HCT116 (cell line): ENCODE measurements around the gene SLC24A2. TPM values are rescaled to one million over a fixed set of nuclear protein-coding genes. Genes with fewer than 3 reads are reported as not detected.

Source experiments
- ATAC-seq: fragments of 200-7000 bp; cut with Tn5 transposase; 2 replicates; pipeline ENCODE4 v1.9.1; 2020; ENCODE audit warnings: mild to moderate bottlenecking, moderate library complexity
- BruUV-seq: library from RNA; stranded (reverse); fragments of 400-500 nt; replicated peaks from 2 replicates; lab custom pipeline; 2021; lab: Mats Ljungman, UMichigan
- CTCF ChIA-PET: fragments of 300-600 bp; sonication (Branson Sonifier 250); formaldehyde crosslinking; loops from one replicate; lab custom pipeline; 2021; ENCODE audit warnings: antibody characterized with exemption; lab: Charles Lee
- POLR2A ChIA-PET: fragments of 300-600, 350-600 bp; sonication (Branson Sonifier 250); formaldehyde crosslinking; loops from one replicate; lab custom pipeline; 2021; ENCODE audit warnings: antibody characterized with exemption; lab: Charles Lee
- RAD21 ChIA-PET, 2 experiments: fragments of 300-600 bp; sonication (Branson Sonifier 250); formaldehyde crosslinking; loops; one replicate each; lab custom pipeline; 2023; ENCODE audit warnings: low total read pairs in 2 of 2; ENCODE audit not compliant: uncharacterized antibody in 2 of 2, unreplicated experiment in 2 of 2, low non-redundant PET in 1 of 2; lab: Charles Lee
- DNase-seq: peaks from one replicate; pipeline ENCODE4 v3.0.0-alpha.2; 2010; ENCODE audit warnings: low read depth, low spot score
- H2AFZ ChIP-seq: fragments of 200-600 bp; shearing (Covaris generic), sonication (generic); 2 replicates; pipeline ENCODE4 v1.6.1; 2017; ENCODE audit warnings: low read depth, mixed run types, mixed read lengths, antibody characterized with exemption, low read length; ENCODE audit not compliant: poor library complexity, severe bottlenecking
- H3K27ac ChIP-seq: 2 replicates; pipeline ENCODE4 v1.5.1; 2012; ENCODE audit warnings: low read depth, low read length
- H3K27me3 ChIP-seq: fragments of 200-600 bp; sonication (generic); 2 replicates; pipeline ENCODE4 v1.6.1; 2016; ENCODE audit warnings: mixed run types, low read length, mixed read lengths; ENCODE audit not compliant: insufficient read depth
- H3K36me3 ChIP-seq, 2 experiments: fragments of 200-500 bp in 1 of 2; fragments of 200-600 bp in 1 of 2; sonication (Bioruptor generic) in 1 of 2; sonication (generic) in 1 of 2; 2 replicates each; pipeline versions ENCODE4 v1.5.1 to v1.6.1; 2014 to 2016; ENCODE audit warnings: low read length in 2 of 2, inconsistent platforms in 1 of 2, mixed read lengths in 1 of 2, mixed run types in 1 of 2; ENCODE audit not compliant: insufficient read depth in 2 of 2, control insufficient read depth in 1 of 2
- H3K4me1 ChIP-seq, 2 experiments: fragments of 200-600 bp in 1 of 2; sonication (generic) in 1 of 2; 2 replicates each; pipeline versions ENCODE4 v1.5.1 to v1.6.1; 2012 to 2017; ENCODE audit warnings: low read length in 2 of 2, inconsistent platforms in 1 of 2, mild to moderate bottlenecking in 1 of 2, mixed read lengths in 1 of 2, mixed run types in 1 of 2, moderate library complexity in 1 of 2; ENCODE audit not compliant: insufficient read depth in 2 of 2, control insufficient read depth in 1 of 2
- H3K4me2 ChIP-seq: fragments of 200-600 bp; sonication (generic); 2 replicates; pipeline ENCODE4 v1.6.1; 2017; ENCODE audit warnings: mixed run types, low read length, mixed read lengths
- H3K4me3 ChIP-seq, 2 experiments: fragments of 200-600 bp in 1 of 2; sonication (generic) in 1 of 2; replicated peaks in 1 of 2; 2 replicates each; pipeline ENCODE4 v1.5.1; 2011 to 2016; ENCODE audit warnings: low read length in 2 of 2, control low read depth in 1 of 2, low read depth in 1 of 2, mild to moderate bottlenecking in 1 of 2, mixed read lengths in 1 of 2, mixed run types in 1 of 2
- H3K79me2 ChIP-seq: fragments of 200-600 bp; sonication (generic); 2 replicates; pipeline ENCODE4 v1.6.1; 2017; ENCODE audit warnings: mild to moderate bottlenecking, mixed run types, low read length, moderate library complexity, mixed read lengths; ENCODE audit not compliant: insufficient read depth
- H3K9ac ChIP-seq: fragments of 200-600 bp; sonication (generic); 2 replicates; pipeline ENCODE4 v1.6.1; 2016; ENCODE audit warnings: low read length, mixed read lengths
- H3K9me2 ChIP-seq: fragments of 200-600 bp; sonication (generic), shearing (Covaris generic); 2 replicates; pipeline ENCODE4 v1.6.1; 2017; ENCODE audit warnings: mixed run types, mild to moderate bottlenecking, moderate library complexity; ENCODE audit not compliant: insufficient read depth
- H3K9me3 ChIP-seq, 2 experiments: fragments of 200-500 bp in 1 of 2; fragments of 200-600 bp in 1 of 2; sonication (Bioruptor generic) in 1 of 2; sonication (generic) in 1 of 2; 2 replicates each; pipeline ENCODE4 v1.6.1; 2014 to 2017; ENCODE audit warnings: low read length in 2 of 2, mixed read lengths in 2 of 2, inconsistent platforms in 1 of 2, low read depth in 1 of 2, mild to moderate bottlenecking in 1 of 2, mixed run types in 1 of 2, moderate library complexity in 1 of 2; ENCODE audit not compliant: control insufficient read depth in 1 of 2, insufficient read depth in 1 of 2
- H4K20me1 ChIP-seq: fragments of 200-600 bp; sonication (generic), shearing (Covaris generic); 2 replicates; pipeline ENCODE4 v1.6.1; 2017; ENCODE audit warnings: mixed run types, mild to moderate bottlenecking, moderate library complexity; ENCODE audit not compliant: insufficient read depth
- CBX3 ChIP-seq: IDR thresholded peaks from 2 replicates; pipeline ENCODE4 v1.6.1; 2012; ENCODE audit warnings: low read depth
- CEBPB ChIP-seq: IDR thresholded peaks from 2 replicates; pipeline ENCODE4 v1.6.1; 2012; ENCODE audit warnings: low read depth
- EGR1 ChIP-seq: IDR thresholded peaks from 2 replicates; pipeline ENCODE4 v1.6.1; 2012; ENCODE audit warnings: low read depth
- ELF1 ChIP-seq: IDR thresholded peaks from 2 replicates; pipeline ENCODE4 v1.6.1; 2012; ENCODE audit warnings: low read depth, borderline replicate concordance
- EZH2 ChIP-seq: fragments of 200-600 bp; sonication (generic); IDR thresholded peaks from 2 replicates; pipeline ENCODE4 v1.6.1; 2017; ENCODE audit warnings: antibody characterized with exemption, mixed run types
- EZH2phosphoT487 ChIP-seq: fragments of 200-600 bp; IDR thresholded peaks from 2 replicates; pipeline ENCODE4 v1.6.1; 2018; ENCODE audit warnings: antibody characterized with exemption, borderline replicate concordance
- FOSL1 ChIP-seq: IDR thresholded peaks from 2 replicates; pipeline ENCODE4 v1.6.1; 2012; ENCODE audit warnings: low read depth
- JUND ChIP-seq: IDR thresholded peaks from 2 replicates; pipeline ENCODE4 v1.6.1; 2012
- POLR2AphosphoS5 ChIP-seq: IDR thresholded peaks from 2 replicates; pipeline ENCODE4 v1.6.1; 2011; ENCODE audit warnings: mild to moderate bottlenecking, low read depth, low read length, moderate library complexity
- RAD21 ChIP-seq: IDR thresholded peaks from 2 replicates; pipeline ENCODE4 v1.6.1; 2012; ENCODE audit warnings: low read depth, mild to moderate bottlenecking
- SIN3A ChIP-seq: IDR thresholded peaks from 2 replicates; pipeline ENCODE4 v1.6.1; 2012; ENCODE audit warnings: low read depth
- SRF ChIP-seq: IDR thresholded peaks from 2 replicates; pipeline ENCODE4 v1.6.1; 2012; ENCODE audit warnings: low read depth
- YY1 ChIP-seq: IDR thresholded peaks from 2 replicates; pipeline ENCODE4 v1.6.1; 2011; ENCODE audit warnings: low read length, low read depth, moderate library complexity, mild to moderate bottlenecking; ENCODE audit not compliant: insufficient replicate concordance; ENCODE audit errors: extremely low read depth
- ZFX ChIP-seq: fragments of 450-650 bp; IDR thresholded peaks from 2 replicates; pipeline ENCODE4 v1.6.1; 2017
- ZNF274 ChIP-seq: fragments of 200-500 bp; sonication (Bioruptor generic); IDR thresholded peaks from 2 replicates; pipeline ENCODE4 v1.6.1; 2014; ENCODE audit warnings: mild to moderate bottlenecking, low read depth, low read length, inconsistent platforms
- intact Hi-C: fragments of 100-400 bp; cut with micrococcal nuclease; formaldehyde crosslinking; loops from 2 replicates; pipeline ENCODE4 v1.10.0; 2022
- total RNA-seq: library from RNA; stranded (reverse); gene quantifications from one replicate; pipeline ENCODE4 v1.2.1, GENCODE V29; 2021; ENCODE audit not compliant: unreplicated experiment
- TF ChIP-seq, protein P1 (sequence below): IDR thresholded peaks from 2 replicates; pipeline ENCODE4 v1.6.1; 2012
- TF ChIP-seq, protein P2 (sequence below), 3 experiments: fragments of 200-600 bp in 1 of 3; sonication (generic) in 1 of 3; IDR thresholded peaks in 2 of 3; conservative IDR thresholded peaks in 1 of 3; 2 replicates each; pipeline ENCODE4 v1.5.1; 2012 to 2017; ENCODE audit warnings: low read depth in 2 of 3, low read length in 2 of 3, antibody characterized with exemption in 1 of 3, borderline replicate concordance in 1 of 3, control low read depth in 1 of 3, mild to moderate bottlenecking in 1 of 3, mixed read lengths in 1 of 3, mixed run types in 1 of 3, moderate library complexity in 1 of 3; ENCODE audit not compliant: insufficient read depth in 1 of 3
- TF ChIP-seq, protein P3 (sequence below): IDR thresholded peaks from 2 replicates; pipeline ENCODE4 v1.6.1; 2012; ENCODE audit warnings: low read depth
- TF ChIP-seq, protein P4 (sequence below): IDR thresholded peaks from 2 replicates; pipeline ENCODE4 v1.6.1; 2011; ENCODE audit warnings: mild to moderate bottlenecking, low read length, moderate library complexity; ENCODE audit not compliant: insufficient replicate concordance; ENCODE audit errors: extremely low read depth

The SLC24A2 gene
- total RNA-seq, 1 experiment from 2014 or later = not detected

GRCh38 chr9:19828576-19829109 is 39.8 kb upstream of the SLC24A2 start:
- Histone ChIP-seq H3K27ac (no peak overlapping the region), H3K4me3 (no peak overlapping the region), H3K9me3 (no peaks in the 10 kb centered on the region), H3K27me3 (no peaks in the 10 kb centered on the region), H3K9me2 (no peaks in the 10 kb centered on the region), H3K4me2 (no peak overlapping the region), H3K36me3 (no peaks in the 10 kb centered on the region), H3K9ac (no peak overlapping the region), H4K20me1 (no peaks in the 10 kb centered on the region), H3K79me2 (no peaks in the 10 kb centered on the region), H3K4me1 (no peaks in the 10 kb centered on the region), H2AFZ (no peak overlapping the region)
- TF ChIP-seq ZNF274 (no peak), CBX3 (no peak), SRF (no peak), CEBPB (no peak), YY1 (no peak), ELF1 (no peak), SIN3A (no peak), EZH2phosphoT487 (no peak), POLR2AphosphoS5 (no peak), EZH2 (no peak), ZFX (no peak), EGR1 (no peak), FOSL1 (no peak), JUND (no peak), RAD21 (no peak)
- TF ChIP-seq, protein P1, sequence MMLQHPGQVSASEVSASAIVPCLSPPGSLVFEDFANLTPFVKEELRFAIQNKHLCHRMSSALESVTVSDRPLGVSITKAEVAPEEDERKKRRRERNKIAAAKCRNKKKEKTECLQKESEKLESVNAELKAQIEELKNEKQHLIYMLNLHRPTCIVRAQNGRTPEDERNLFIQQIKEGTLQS = no peak
- TF ChIP-seq, protein P2, sequence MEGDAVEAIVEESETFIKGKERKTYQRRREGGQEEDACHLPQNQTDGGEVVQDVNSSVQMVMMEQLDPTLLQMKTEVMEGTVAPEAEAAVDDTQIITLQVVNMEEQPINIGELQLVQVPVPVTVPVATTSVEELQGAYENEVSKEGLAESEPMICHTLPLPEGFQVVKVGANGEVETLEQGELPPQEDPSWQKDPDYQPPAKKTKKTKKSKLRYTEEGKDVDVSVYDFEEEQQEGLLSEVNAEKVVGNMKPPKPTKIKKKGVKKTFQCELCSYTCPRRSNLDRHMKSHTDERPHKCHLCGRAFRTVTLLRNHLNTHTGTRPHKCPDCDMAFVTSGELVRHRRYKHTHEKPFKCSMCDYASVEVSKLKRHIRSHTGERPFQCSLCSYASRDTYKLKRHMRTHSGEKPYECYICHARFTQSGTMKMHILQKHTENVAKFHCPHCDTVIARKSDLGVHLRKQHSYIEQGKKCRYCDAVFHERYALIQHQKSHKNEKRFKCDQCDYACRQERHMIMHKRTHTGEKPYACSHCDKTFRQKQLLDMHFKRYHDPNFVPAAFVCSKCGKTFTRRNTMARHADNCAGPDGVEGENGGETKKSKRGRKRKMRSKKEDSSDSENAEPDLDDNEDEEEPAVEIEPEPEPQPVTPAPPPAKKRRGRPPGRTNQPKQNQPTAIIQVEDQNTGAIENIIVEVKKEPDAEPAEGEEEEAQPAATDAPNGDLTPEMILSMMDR (IDR thresholded peaks at IDR 0.05 in 2 of 3, conservative IDR thresholded peaks at IDR 0.05 in 1 of 3; ENCODE audit: borderline replicate concordance in 1 of 3, insufficient read depth in 1 of 3, low read depth in 2 of 3, low read length in 2 of 3) = no peak
- TF ChIP-seq, protein P3, sequence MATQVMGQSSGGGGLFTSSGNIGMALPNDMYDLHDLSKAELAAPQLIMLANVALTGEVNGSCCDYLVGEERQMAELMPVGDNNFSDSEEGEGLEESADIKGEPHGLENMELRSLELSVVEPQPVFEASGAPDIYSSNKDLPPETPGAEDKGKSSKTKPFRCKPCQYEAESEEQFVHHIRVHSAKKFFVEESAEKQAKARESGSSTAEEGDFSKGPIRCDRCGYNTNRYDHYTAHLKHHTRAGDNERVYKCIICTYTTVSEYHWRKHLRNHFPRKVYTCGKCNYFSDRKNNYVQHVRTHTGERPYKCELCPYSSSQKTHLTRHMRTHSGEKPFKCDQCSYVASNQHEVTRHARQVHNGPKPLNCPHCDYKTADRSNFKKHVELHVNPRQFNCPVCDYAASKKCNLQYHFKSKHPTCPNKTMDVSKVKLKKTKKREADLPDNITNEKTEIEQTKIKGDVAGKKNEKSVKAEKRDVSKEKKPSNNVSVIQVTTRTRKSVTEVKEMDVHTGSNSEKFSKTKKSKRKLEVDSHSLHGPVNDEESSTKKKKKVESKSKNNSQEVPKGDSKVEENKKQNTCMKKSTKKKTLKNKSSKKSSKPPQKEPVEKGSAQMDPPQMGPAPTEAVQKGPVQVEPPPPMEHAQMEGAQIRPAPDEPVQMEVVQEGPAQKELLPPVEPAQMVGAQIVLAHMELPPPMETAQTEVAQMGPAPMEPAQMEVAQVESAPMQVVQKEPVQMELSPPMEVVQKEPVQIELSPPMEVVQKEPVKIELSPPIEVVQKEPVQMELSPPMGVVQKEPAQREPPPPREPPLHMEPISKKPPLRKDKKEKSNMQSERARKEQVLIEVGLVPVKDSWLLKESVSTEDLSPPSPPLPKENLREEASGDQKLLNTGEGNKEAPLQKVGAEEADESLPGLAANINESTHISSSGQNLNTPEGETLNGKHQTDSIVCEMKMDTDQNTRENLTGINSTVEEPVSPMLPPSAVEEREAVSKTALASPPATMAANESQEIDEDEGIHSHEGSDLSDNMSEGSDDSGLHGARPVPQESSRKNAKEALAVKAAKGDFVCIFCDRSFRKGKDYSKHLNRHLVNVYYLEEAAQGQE = no peak
- TF ChIP-seq, protein P4, sequence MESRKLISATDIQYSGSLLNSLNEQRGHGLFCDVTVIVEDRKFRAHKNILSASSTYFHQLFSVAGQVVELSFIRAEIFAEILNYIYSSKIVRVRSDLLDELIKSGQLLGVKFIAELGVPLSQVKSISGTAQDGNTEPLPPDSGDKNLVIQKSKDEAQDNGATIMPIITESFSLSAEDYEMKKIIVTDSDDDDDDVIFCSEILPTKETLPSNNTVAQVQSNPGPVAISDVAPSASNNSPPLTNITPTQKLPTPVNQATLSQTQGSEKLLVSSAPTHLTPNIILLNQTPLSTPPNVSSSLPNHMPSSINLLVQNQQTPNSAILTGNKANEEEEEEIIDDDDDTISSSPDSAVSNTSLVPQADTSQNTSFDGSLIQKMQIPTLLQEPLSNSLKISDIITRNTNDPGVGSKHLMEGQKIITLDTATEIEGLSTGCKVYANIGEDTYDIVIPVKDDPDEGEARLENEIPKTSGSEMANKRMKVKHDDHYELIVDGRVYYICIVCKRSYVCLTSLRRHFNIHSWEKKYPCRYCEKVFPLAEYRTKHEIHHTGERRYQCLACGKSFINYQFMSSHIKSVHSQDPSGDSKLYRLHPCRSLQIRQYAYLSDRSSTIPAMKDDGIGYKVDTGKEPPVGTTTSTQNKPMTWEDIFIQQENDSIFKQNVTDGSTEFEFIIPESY = no peak
- RAD21 ChIA-PET = no interaction called here
- CTCF ChIA-PET = no interaction called here
- ATAC-seq = no peak
- POLR2A ChIA-PET = no interaction called here
- DNase-seq = no peak
- BruUV-seq = no TSS peak
- intact Hi-C loops = no loop called here
